ENCODE results near the gene MPPE1.
"Not testable (repeated sequence)": the region's sequence is repeated elsewhere in the genome, so short reads cannot be mapped to it uniquely, and the experiment has no call there.

The MPPE1 gene

GRCh38 chr18:11883153-11883552 is 25.0 kb downstream of the MPPE1 start:
- no peak for DNase-seq

GRCh38 chr18:11882636-11883035 is 25.5 kb downstream of the MPPE1 start:
- no peak for DNase-seq

GRCh38 chr18:11880586-11881304 is 27.4 kb downstream of the MPPE1 start:
- DNase-seq, result no peak

GRCh38 chr18:11877497-11878135 is 30.5 kb downstream of the MPPE1 start:
- no peak for DNase-seq

- no peak for DNase-seq
Observed at GRCh38 chr18:11874676-11875075, 33.4 kb downstream of the MPPE1 start.

- no peak for DNase-seq
Observed at GRCh38 chr18:11873670-11874340, 34.3 kb downstream of the MPPE1 start.

GRCh38 chr18:11872479-11873136 is 35.5 kb downstream of the MPPE1 start:
- DNase-seq, result no peak

GRCh38 chr18:11871501-11871900 is 36.6 kb downstream of the MPPE1 start:
- DNase-seq, result no peak

- DNase-seq, result no peak
Observed at GRCh38 chr18:11868230-11868629, 39.9 kb downstream of the MPPE1 start.

GRCh38 chr18:11866764-11867163 is 41.4 kb downstream of the MPPE1 start:
- no peak for DNase-seq

GRCh38 chr18:11866329-11866728 is 41.8 kb downstream of the MPPE1 start:
- DNase-seq, result no peak

GRCh38 chr18:11865071-11865470 is 43.0 kb downstream of the MPPE1 start:
- DNase-seq, result no peak

- DNase-seq, result no peak
Observed at GRCh38 chr18:11864471-11864870, 43.6 kb downstream of the MPPE1 start.

GRCh38 chr18:11862468-11863137 is 45.5 kb downstream of the MPPE1 start:
- no peak for DNase-seq

GRCh38 chr18:11861583-11862288 is 46.4 kb downstream of the MPPE1 start:
- no peak for DNase-seq

- no peak for DNase-seq
Observed at GRCh38 chr18:11860594-11861450, 47.3 kb downstream of the MPPE1 start.

- no peak for DNase-seq
Observed at GRCh38 chr18:11859903-11860407, 48.2 kb downstream of the MPPE1 start.

- no peak for DNase-seq
Observed at GRCh38 chr18:11859282-11859830, 48.8 kb downstream of the MPPE1 start.

GRCh38 chr18:11857177-11857887 is 50.8 kb downstream of the MPPE1 start:
- DNase-seq, result no peak

- not testable (repeated sequence) for DNase-seq
Observed at GRCh38 chr18:11854554-11854953, 53.6 kb downstream of the MPPE1 start.
